Cardiac septum (tissue), 1 donor: ENCODE measurements around the gene EPRS1. TPM values are rescaled to one million over a fixed set of nuclear protein-coding genes. Genes with fewer than 3 reads are reported as not detected.

Experiments
- total RNA-seq: library from RNA; stranded (reverse); fragmentation: NEBNext Ultra II Directional; extraction: Animal tissue kit (Norgen Biotek cat#: 25700); gene quantifications from one replicate; pipeline ENCODE4 v1.2.1, GENCODE V29; 2021
- donor health status: DM: no; HTN: no; CAD: no.

Gene EPRS1
- total RNA-seq, 1 donor from 2014 or later, result 62.0 TPM

Other genes starting within 250 kb of the EPRS1 start
- not detected for gene SLC30A10, start 117.9 kb downstream of the EPRS1 start, total RNA-seq
- gene BPNT1, start 43.3 kb upstream of the EPRS1 start, total RNA-seq, result 16.2 TPM
- gene IARS2, start 47.6 kb upstream of the EPRS1 start, total RNA-seq, result 76.4 TPM
- gene RAB3GAP2, start 225.9 kb upstream of the EPRS1 start, total RNA-seq, result 26.6 TPM